ELF-1 (cell line): ENCODE measurements around the gene MGAT5.

Source experiments
- DNase-seq: peaks from one replicate; pipeline ENCODE4 v3.0.0-alpha.2; 2016; ENCODE audit warnings: low read depth, low spot score

MGAT5 gene

GRCh38 chr2:134501476-134502091 is 247.7 kb downstream of the MGAT5 start:
- no peak for DNase-seq

GRCh38 chr2:134502104-134502503 is 248.2 kb downstream of the MGAT5 start:
- no peak for DNase-seq
